Liver (tissue), 9 donors: ENCODE results near the gene C22orf31. TPM values are rescaled to one million over a fixed set of nuclear protein-coding genes. Genes with fewer than 3 reads are reported as not detected.
"Not testable (repeated sequence)": the region's sequence is repeated elsewhere in the genome, so short reads cannot be mapped to it uniquely, and the experiment has no call there.

Source experiments
- DNase-seq: peaks from one replicate; pipeline ENCODE4 v3.0.0-alpha.2; 2017; ENCODE audit warnings: low spot score
- H3K27ac ChIP-seq, 2 donors: one replicate each; pipeline ENCODE4 v1.7.0; 2013; ENCODE audit warnings: inconsistent platforms in 2 of 2, low read length in 2 of 2, control low read depth in 1 of 2, low read depth in 1 of 2, mild to moderate bottlenecking in 1 of 2
- H3K27me3 ChIP-seq, 4 donors: one replicate each; pipeline versions ENCODE4 v1.6.1 to v1.7.0; 2013; ENCODE audit warnings: low read length in 3 of 4, inconsistent platforms in 1 of 4, mild to moderate bottlenecking in 1 of 4, moderate library complexity in 1 of 4; ENCODE audit not compliant: control insufficient read depth in 4 of 4, insufficient read depth in 4 of 4
- H3K36me3 ChIP-seq, 4 donors: one replicate each; pipeline versions ENCODE4 v1.6.1 to v1.7.0; 2013; ENCODE audit warnings: low read length in 3 of 4, mild to moderate bottlenecking in 3 of 4, low read depth in 1 of 4, moderate library complexity in 1 of 4; ENCODE audit not compliant: control insufficient read depth in 4 of 4, insufficient read depth in 3 of 4
- H3K4me1 ChIP-seq, 4 donors: one replicate each; pipeline versions ENCODE4 v1.6.1 to v1.7.0; 2013; ENCODE audit warnings: low read length in 3 of 4, mild to moderate bottlenecking in 3 of 4, moderate library complexity in 1 of 4; ENCODE audit not compliant: control insufficient read depth in 4 of 4, insufficient read depth in 4 of 4
- H3K4me3 ChIP-seq, 3 donors: one replicate each; pipeline versions ENCODE4 v1.6.1 to v1.7.0; 2013; ENCODE audit warnings: low read length in 3 of 3, control low read depth in 1 of 3, low read depth in 1 of 3, mild to moderate bottlenecking in 1 of 3
- H3K9ac ChIP-seq, 2 donors: one replicate each; pipeline ENCODE4 v1.7.0; 2013; ENCODE audit warnings: low read length in 2 of 2, mild to moderate bottlenecking in 2 of 2, moderate library complexity in 2 of 2, control low read depth in 1 of 2, low read depth in 1 of 2
- H3K9me3 ChIP-seq, 4 donors: one replicate each; pipeline versions ENCODE4 v1.6.1 to v1.7.0; 2013; ENCODE audit warnings: low read length in 3 of 4; ENCODE audit not compliant: control insufficient read depth in 4 of 4
- ATF3 ChIP-seq: IDR thresholded peaks from 2 replicates; pipeline ENCODE4 v1.6.1; 2016; ENCODE audit warnings: antibody characterized with exemption
- CTCF ChIP-seq: fragments of 150-350 bp; IDR thresholded peaks from 2 replicates; pipeline ENCODE4 v1.5.1; 2017; ENCODE audit warnings: improper control_type of control experiment, low read depth, low read length; ENCODE audit not compliant: missing input control
- EGR1 ChIP-seq, 2 donors: IDR thresholded peaks; 2 replicates each; pipeline ENCODE4 v1.6.1; 2016 to 2018; ENCODE audit warnings: antibody characterized with exemption in 2 of 2, low read depth in 2 of 2
- FOXA1 ChIP-seq: IDR thresholded peaks from 2 replicates; pipeline ENCODE4 v1.6.1; 2016; ENCODE audit warnings: antibody characterized with exemption
- FOXA2 ChIP-seq: IDR thresholded peaks from 2 replicates; pipeline ENCODE4 v1.6.1; 2016; ENCODE audit warnings: antibody characterized with exemption
- GABPA ChIP-seq, 2 donors: IDR thresholded peaks in 1 of 2; conservative IDR thresholded peaks in 1 of 2; 2 replicates each; pipeline ENCODE4 v1.6.1; 2016; ENCODE audit warnings: antibody characterized with exemption in 2 of 2, mild to moderate bottlenecking in 1 of 2, moderate library complexity in 1 of 2
- HNF4A ChIP-seq, 2 donors: conservative IDR thresholded peaks; 2 replicates each; pipeline ENCODE4 v1.6.1; 2016; ENCODE audit warnings: antibody characterized with exemption in 2 of 2, mild to moderate bottlenecking in 2 of 2
- HNF4G ChIP-seq: IDR thresholded peaks from 2 replicates; pipeline ENCODE4 v1.6.1; 2016; ENCODE audit warnings: antibody characterized with exemption
- JUND ChIP-seq, 2 donors: IDR thresholded peaks; 2 replicates each; pipeline ENCODE4 v1.6.1; 2016; ENCODE audit warnings: antibody characterized with exemption in 2 of 2
- MAX ChIP-seq: IDR thresholded peaks from 2 replicates; pipeline ENCODE4 v1.6.1; 2016; ENCODE audit warnings: antibody characterized with exemption
- NR2F2 ChIP-seq: IDR thresholded peaks from 2 replicates; pipeline ENCODE4 v1.6.1; 2016; ENCODE audit warnings: antibody characterized with exemption
- RAD21 ChIP-seq, 2 donors: IDR thresholded peaks; 2 replicates each; pipeline ENCODE4 v1.6.1; 2016; ENCODE audit warnings: antibody characterized with exemption in 2 of 2, mild to moderate bottlenecking in 2 of 2
- RXRA ChIP-seq, 2 donors: IDR thresholded peaks; 2 replicates each; pipeline ENCODE4 v1.6.1; 2017 to 2018; ENCODE audit warnings: antibody characterized with exemption in 2 of 2, mild to moderate bottlenecking in 1 of 2
- SP1 ChIP-seq: IDR thresholded peaks from 2 replicates; pipeline ENCODE4 v1.6.1; 2018; ENCODE audit warnings: antibody characterized with exemption, mild to moderate bottlenecking
- TAF1 ChIP-seq: conservative IDR thresholded peaks from 2 replicates; pipeline ENCODE4 v1.6.1; 2016; ENCODE audit warnings: antibody characterized with exemption, mild to moderate bottlenecking
- YY1 ChIP-seq: IDR thresholded peaks from 2 replicates; pipeline ENCODE4 v1.6.1; 2016; ENCODE audit warnings: antibody characterized with exemption, mild to moderate bottlenecking
- ZBTB33 ChIP-seq: IDR thresholded peaks from 2 replicates; pipeline ENCODE4 v1.6.1; 2016; ENCODE audit warnings: antibody characterized with exemption
- WGBS: extraction: QIAGEN DNeasy Blood & Tissue Kit; methylation state at CpG from one replicate; pipeline ENCODE4 v1.1.7; 2013; 5-methylcytosine and 5-hydroxymethylcytosine counted together
- polyA plus RNA-seq, 2 donors: library from polyadenylated mRNA; stranded (reverse) in 1 of 2; unstranded in 1 of 2; fragments of 200-250 nt in 1 of 2; fragments of >200 nt in 1 of 2; fragmentation: Nextera tagmentation in 1 of 2; extraction: Ambion mirVana in 1 of 2; gene quantifications; one replicate each; pipeline versions ENCODE4 v1.2.1 to v1.2.3, GENCODE V29; 2013 to 2015
- total RNA-seq, 2 donors: library from RNA; depleted of rRNA; stranded (reverse); fragments of >200 nt; gene quantifications; one replicate each; pipeline ENCODE4 v1.2.3, GENCODE V29; 2014
- donor health status: healthy.
- donor health status: healthy.
- donor health status: healthy.
- donor health status: healthy.
- donor health status: healthy.

C22orf31 gene
- total and polyA plus RNA-seq, 4 donors, result 0.14 TPM; not detected in 3

GRCh38 chr22:29083933-29084591 lies 22.4 kb upstream of the C22orf31 start:
- Histone ChIP-seq H3K27ac (no peak overlapping the region), H3K9me3 (no peaks in the 10 kb centered on the region), H3K27me3 (no peaks in the 10 kb centered on the region), H3K9ac (no peak overlapping the region), H3K4me3 (no peak overlapping the region), H3K36me3 (no peaks in the 10 kb centered on the region), H3K4me1 (peaks cover 2 to 22% (median 20%) of the 10 kb centered on the region in 4 donors)
- no peak for DNase-seq
- WGBS, result 78% methylated on average over 5 of the region's 5 CpGs
- TF ChIP-seq FOXA1 (no peak), CTCF (no peak)

GRCh38 chr22:29083576-29083932 lies 21.9 kb upstream of the C22orf31 start:
- H3K9me3 ChIP-seq, H3K36me3 ChIP-seq, H3K27me3 ChIP-seq, H3K4me3 ChIP-seq, H3K9ac ChIP-seq, H3K27ac ChIP-seq, DNase-seq: not testable (repeated sequence)
- 96% methylated on average over 7 of the region's 7 CpGs for WGBS
- H3K4me1 ChIP-seq, result peaks cover 2 to 22% (median 20%) of the 10 kb centered on the region in 4 donors

GRCh38 chr22:29082826-29083545 lies 21.4 kb upstream of the C22orf31 start:
- no peak for DNase-seq
- Histone ChIP-seq H3K9me3 (no peaks in the 10 kb centered on the region), H3K27ac (no peak overlapping the region), H3K9ac (no peak overlapping the region), H3K4me1 (peaks cover 2 to 23% (median 20%) of the 10 kb centered on the region in 4 donors), H3K27me3 (no peaks in the 10 kb centered on the region), H3K36me3 (no peaks in the 10 kb centered on the region), H3K4me3 (no peak overlapping the region)
- WGBS, result 93% methylated on average over 7 of the region's 7 CpGs
- TF ChIP-seq EGR1 (IDR thresholded peaks at IDR 0.05; ENCODE audit: low read depth in 2 of 2) (no peak), YY1 (no peak), GABPA (IDR thresholded peaks at IDR 0.05 in 1 of 2, conservative IDR thresholded peaks at IDR 0.05 in 1 of 2) (no peak), SP1 (no peak), HNF4G (no peak), RAD21 (IDR thresholded peaks at IDR 0.05) (no peak), MAX (no peak), FOXA1 (no peak), JUND (IDR thresholded peaks at IDR 0.05) (no peak), RXRA (IDR thresholded peaks at IDR 0.05) (no peak), NR2F2 (no peak), ZBTB33 (no peak), CTCF (no peak), HNF4A (conservative IDR thresholded peaks at IDR 0.05) (no peak), TAF1 (no peak), ATF3 (no peak), FOXA2 (no peak)
